ENCODE measurements around the gene FBXO39. TPM values are rescaled to one million over a fixed set of nuclear protein-coding genes. Genes with fewer than 3 reads are reported as not detected.

FBXO39 gene
- total RNA-seq, 2 donors from 2014 or later, result 1.0 TPM; not detected in 1

Other genes starting within 250 kb of the FBXO39 start
- gene PITPNM3, start 219.7 kb upstream of the FBXO39 start, total RNA-seq, result under 1 TPM; 0.70 to 0.81 TPM
- 10 to 100 TPM; 14.0 to 18.4 TPM for gene KIAA0753, start 135.5 kb upstream of the FBXO39 start, total RNA-seq
- gene TXNDC17, start 135.2 kb upstream of the FBXO39 start, total RNA-seq, result 10 to 100 TPM; 35.2 to 46.2 TPM
- 1 to 10 TPM; 7.3 to 8.8 TPM for gene MED31, start 124.6 kb upstream of the FBXO39 start, total RNA-seq
- gene C17orf100, start 124.5 kb upstream of the FBXO39 start, total RNA-seq, result 1 to 10 TPM; 1.8 to 2.9 TPM
- gene SLC13A5, start 62.8 kb upstream of the FBXO39 start, total RNA-seq, result under 1 TPM in 1 of 2 donors, not detected in 1; 0.22 TPM
- 10 to 100 TPM; 19.1 to 31.1 TPM for gene XAF1, start 20.2 kb upstream of the FBXO39 start, total RNA-seq
- not detected for gene TEKT1, start 55.5 kb downstream of the FBXO39 start, total RNA-seq
- gene ALOX12, start 219.8 kb downstream of the FBXO39 start, total RNA-seq, result not detected
- gene RNASEK, start 236.4 kb downstream of the FBXO39 start, total RNA-seq, result 100 to 1,000 TPM; 127 to 160 TPM
- gene BCL6B, start 246.8 kb downstream of the FBXO39 start, total RNA-seq, result 1 to 10 TPM; 1.4 to 2.0 TPM

Data from activated T-cell treated with anti-CD3 and anti-CD28 coated beads, Interleukin-2, amount 50 U/mL, for 72 hours (primary cell).